Forelimb muscle (tissue), 1 donor: ENCODE measurements around the gene ZC3H12C. TPM values are rescaled to one million over a fixed set of nuclear protein-coding genes. Genes with fewer than 3 reads are reported as not detected.
"Not testable (repeated sequence)": the region's sequence is repeated elsewhere in the genome, so short reads cannot be mapped to it uniquely, and the experiment has no call there.

ENCODE experiments used
- DNase-seq: peaks from one replicate; pipeline ENCODE4 v3.0.0-alpha.2; 2013; ENCODE audit warnings: low read depth
- polyA plus RNA-seq: library from polyadenylated mRNA; unstranded; fragments of 120-200 nt; gene quantifications from one replicate; pipeline ENCODE4 v1.2.1, GENCODE V29; 2013; ENCODE audit not compliant: insufficient read length

Gene ZC3H12C
- polyA plus RNA-seq, 1 donor = 9.0 TPM

DNA sequence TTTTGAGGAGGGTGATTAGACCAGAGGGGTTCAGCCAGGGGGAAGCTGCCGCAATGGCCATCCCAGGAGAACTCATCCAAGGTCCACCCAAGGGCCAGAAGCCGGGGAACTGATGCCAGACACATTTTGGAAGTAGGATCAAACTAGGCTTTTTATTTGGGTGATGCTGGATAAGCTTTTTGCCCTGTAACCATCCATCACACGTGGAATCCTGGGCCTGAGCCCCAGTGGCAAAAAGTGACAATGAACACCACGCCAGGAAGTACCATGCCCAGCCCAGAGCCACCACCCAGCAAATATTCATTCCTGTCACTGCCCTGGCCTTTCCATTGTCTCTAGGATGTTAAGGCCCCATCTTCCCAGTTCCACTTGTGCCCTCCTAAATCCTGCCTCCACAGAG lies 85.9 kb downstream of the ZC3H12C start:
- DNase-seq = no peak

DNA sequence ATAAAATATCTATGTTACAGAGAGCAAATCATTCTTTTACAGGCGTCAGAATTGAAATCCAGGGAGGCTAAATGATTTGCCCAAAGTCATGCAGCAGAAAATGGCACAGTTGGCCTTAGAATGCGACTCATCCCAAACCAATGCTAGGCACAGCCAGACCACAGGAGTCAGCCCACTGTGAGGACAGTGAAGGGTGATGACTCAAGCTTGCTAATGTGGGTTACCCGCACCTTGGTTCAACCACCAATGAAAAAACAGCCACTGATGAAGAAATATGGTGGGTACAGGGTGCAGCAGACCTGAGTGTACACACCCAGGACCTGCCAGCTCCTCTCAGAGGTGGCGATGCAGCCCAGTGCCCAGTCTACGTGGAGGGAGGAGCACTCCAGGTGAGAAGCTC lies 89.7 kb downstream of the ZC3H12C start:
- DNase-seq = no peak

DNA sequence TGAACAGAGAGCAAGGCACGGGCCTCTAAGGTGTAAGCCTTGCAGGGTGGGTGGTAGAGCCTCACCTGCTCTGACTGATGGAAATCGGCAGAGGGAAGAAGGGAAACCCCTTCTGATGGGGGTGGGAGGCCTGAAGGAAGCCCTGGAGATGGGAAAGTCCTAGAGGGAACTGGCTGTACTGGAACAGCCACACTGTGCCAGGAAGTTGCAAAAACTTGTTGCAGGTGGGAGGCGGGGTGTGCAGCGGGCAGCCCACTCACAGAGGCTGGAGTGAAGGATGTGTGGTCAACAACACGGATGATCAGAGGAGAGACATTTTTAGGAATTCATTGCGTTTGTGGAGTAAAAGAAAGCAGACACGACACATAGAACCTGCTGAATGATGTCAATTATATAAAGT lies 91.3 kb downstream of the ZC3H12C start:
- no peak for DNase-seq

DNA sequence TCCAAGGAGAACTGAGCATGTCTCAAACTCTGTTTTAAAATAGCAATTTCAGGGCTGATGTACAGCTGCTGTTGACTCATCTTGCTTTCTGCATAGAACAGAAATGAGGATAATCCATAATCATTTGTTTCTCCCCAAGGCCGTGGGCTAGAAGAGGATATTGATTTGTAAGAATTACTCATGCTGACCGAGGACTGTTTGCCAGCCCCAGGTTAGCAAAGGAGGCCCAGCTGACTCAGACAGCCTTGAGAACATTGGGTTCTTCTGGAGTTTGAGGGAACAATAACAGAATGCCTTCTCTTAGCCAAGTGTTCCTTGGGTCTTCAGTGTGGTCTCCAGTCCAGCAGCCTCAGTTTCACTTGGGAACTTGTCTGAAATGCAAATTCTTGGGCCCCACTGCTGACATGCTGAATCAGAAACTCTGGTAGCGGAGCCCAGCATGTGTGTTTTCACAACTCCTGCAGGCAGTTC lies 92.0 kb downstream of the ZC3H12C start:
- no peak for DNase-seq

DNA sequence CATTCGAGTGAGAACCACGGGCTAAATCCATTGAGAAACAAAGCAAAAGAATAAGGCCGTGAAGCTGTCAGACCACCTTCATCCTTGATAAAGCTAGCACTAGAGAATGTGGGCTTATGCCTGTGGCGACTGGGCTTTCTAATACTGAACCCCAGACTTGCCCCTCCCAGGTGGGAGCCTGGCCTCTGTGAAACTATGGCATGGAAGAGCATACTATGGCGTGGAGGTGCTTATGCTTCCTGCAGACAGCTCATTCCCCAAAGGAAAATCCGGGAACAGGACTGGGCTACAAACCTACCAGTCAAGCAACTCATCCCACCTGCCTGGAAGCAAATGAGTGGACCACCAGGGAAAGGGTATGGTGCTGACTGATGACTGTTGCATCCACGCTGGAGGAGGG lies 92.4 kb downstream of the ZC3H12C start:
- no peak for DNase-seq

DNA sequence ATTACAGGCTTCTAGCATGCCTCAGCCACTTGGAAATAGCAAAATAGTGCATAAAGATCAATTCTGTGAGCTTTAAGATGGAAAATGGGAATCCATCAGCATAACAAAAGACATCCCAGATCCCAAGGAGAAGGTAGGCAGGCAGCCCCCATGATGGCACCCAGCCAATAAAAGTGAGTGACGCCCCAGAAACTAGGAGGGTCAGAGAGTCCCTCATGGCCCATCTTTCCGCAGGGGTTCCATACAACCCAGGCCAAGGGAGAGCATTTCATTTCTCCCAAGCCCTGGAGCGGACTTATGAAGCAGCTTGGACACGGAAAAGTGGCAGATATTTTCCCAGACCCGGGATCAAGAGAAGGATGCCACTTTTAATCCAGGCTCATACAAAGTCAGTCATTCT lies 93.3 kb downstream of the ZC3H12C start:
- no peak for DNase-seq

DNA sequence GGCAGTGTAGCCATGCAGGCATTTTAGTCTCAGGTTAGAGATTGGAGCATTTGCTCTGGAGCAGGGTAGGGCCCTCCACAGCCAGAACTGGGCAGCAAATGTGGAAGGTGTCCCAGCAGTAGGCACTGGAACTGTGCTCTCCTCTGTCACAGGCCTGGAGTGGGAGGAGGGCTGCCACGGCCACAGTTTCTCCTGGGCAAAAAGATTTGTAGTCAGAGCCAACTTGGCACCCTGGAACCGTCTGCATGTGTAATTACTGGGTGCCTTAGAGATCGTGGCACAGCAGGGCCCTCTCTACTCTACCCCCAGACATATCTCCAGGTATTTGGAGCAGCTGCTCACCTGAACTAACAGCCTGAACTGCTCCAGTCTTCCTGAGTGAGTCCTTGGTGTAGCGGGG lies 93.7 kb downstream of the ZC3H12C start:
- no peak for DNase-seq

DNA sequence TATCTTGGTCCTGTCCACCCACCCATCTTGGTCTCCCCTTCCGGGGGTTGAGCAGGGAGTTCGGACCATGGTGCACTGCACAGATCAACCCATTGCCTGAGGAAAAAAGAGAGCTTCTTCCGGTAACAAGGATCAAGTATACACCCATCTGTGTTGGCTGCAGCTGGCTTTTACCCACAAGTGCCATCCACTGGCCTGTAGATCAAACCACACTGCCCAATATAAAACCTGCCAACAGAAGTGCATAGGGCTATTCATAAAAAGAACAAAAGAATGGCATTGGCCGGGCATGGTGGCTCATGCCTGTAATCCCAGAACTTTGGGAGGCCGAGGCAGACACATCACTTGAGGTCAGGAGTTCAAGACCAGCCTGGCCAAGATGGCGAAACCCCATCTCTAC lies 94.5 kb downstream of the ZC3H12C start:
- DNase-seq = no peak

DNA sequence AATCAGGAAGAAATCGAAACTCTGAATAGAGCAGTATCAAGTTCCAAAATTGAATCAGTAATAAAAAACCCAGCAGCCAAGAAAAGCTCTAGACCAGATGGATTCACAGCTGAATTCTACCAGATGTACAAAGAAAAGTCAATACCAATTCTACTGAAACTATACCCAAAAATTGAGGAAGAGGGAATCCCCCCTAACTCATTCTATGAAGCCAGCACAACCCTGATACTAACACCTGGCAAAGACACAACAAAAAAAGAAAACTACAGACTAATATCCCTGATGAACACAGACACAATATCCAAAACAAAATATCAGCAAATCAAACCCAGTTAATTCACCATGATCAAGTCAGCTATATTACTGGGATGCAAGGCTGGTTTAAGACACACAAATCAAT lies 97.7 kb downstream of the ZC3H12C start:
- no peak for DNase-seq

DNA sequence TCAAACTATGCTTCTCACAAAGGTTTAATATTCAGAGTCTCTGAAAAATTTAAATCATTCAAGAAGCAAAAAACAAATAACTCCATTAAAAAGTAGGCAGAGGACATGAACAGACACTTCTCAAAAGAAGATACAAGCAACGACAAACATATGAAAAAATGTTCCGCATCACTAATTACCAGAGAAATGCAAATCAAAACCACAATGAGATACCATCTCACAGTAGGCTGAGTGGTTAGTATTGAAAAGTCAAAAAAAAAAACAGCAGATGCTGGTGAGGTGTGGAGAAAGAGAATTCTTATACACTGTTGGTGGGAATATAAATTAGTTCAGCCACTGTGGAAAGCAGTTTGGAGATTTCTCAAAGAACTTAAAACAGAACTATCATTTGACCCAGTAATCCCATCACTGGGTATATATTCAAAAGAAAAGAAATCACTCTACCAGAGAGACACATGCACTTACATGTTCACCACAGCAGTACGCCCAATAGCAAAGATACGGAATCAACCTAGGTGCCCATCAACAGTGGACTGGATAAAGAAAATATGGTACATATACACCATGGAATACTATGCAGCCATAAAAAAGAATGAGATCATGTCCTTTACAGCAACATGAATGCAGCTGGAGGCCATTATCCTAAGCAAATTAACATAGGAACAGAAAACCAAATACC lies 99.6 kb downstream of the ZC3H12C start:
- not testable (repeated sequence) for DNase-seq

DNA sequence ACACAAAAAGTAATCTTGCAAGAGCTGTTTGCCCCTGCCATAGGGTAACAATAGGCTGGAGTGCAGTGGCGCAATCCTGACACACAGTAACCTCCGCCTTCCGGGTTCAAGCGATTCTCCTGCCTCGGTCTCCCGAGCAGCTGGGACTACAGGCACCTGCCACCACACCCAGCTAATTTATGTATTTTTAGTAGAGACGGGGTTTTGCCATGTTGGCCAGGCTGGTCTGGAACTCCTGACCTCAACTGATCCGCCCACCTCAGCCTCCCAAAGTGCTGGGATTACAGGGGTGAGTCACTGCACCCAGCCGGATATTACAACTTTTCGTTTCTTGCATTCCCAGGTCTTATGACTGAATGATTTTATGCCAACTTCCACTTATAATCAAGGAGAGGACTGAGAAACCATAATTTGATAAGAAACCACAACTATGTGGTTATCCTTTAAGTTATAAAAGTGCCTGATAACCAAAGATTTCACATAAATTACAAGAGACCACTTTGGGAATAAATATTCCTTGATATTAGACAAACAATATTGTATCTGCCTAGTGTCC lies 101.1 kb downstream of the ZC3H12C start:
- not testable (repeated sequence) for DNase-seq

DNA sequence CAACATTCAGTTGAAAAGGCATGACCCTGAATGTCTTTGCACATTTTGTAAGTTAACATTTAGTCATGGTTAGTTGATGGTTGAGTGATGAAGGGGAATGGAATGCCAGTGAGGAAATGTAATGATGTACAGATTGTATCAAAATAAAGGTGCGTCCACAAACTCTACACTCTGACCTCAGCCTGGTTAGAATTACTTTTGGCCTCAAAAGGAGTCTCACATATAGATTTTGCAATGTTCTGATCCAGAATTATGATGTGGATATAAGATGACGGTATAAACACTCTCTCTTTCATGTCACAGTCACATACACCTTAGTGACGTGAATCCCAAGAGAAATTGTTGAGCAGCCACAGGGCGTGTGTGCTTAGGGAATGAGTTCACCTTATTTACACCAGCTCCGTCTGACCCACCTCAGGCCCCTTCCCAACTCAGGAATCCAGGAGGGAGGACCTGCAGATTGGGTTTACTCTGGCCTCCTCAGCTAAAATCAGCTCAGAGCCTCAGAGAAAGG lies 103.1 kb downstream of the ZC3H12C start:
- DNase-seq = no peak

DNA sequence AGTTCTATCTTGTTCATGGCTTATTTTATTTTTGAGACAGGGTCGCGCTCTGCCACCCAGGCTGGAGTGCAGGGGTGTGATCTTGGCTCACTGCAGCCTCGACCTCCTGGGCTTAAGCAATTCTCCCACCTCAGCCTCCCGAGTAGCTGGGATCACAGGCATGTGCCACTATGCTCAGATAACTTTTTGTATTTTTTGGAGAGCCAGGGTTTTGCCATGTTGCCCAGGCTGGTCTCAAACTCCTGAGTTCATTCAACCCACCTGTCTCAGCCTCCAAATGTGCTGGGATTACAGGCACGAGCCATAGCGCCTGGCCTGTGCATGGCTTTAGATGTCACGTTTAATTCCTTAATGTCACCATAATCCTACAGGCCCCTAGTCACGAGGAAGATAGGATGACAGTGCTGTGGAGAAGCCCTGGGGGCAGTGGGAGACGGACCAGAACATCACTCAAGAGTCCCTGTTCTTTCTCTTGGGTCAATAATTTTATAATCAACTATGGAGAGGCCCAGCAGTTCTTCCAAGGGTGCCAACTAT lies 103.8 kb downstream of the ZC3H12C start:
- no peak for DNase-seq

DNA sequence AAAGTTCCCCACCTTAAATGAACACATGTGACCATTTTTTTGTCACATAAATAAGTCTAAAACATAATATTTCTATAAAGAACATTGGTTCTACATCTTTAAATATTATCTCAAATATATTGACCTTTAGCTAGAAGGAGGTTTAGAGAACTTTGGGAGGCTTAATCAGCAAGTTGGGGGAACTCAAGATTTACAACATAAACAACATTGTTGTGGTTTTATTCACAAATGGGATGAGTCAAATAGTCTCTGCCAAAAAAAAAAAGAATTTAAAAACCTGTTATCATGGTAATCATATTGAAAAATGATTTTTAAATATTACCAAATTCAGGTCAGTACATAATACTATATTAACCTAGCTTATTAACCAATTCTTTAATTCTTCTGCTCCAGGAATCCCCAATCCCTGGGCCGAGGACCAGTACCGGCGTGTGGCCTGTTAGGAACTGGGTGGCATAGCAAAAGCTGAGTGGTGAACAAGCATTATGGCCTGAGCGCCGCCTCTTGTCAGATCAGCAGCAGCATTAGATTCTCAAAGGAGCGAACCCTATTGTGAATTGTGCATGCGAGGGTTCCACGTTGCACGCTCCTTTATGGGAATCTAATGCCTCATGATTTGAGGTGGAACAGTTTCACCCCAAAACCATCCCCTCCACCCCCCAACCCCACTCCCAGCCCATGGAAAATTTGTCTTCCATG lies 105.0 kb downstream of the ZC3H12C start:
- DNase-seq = no peak

DNA sequence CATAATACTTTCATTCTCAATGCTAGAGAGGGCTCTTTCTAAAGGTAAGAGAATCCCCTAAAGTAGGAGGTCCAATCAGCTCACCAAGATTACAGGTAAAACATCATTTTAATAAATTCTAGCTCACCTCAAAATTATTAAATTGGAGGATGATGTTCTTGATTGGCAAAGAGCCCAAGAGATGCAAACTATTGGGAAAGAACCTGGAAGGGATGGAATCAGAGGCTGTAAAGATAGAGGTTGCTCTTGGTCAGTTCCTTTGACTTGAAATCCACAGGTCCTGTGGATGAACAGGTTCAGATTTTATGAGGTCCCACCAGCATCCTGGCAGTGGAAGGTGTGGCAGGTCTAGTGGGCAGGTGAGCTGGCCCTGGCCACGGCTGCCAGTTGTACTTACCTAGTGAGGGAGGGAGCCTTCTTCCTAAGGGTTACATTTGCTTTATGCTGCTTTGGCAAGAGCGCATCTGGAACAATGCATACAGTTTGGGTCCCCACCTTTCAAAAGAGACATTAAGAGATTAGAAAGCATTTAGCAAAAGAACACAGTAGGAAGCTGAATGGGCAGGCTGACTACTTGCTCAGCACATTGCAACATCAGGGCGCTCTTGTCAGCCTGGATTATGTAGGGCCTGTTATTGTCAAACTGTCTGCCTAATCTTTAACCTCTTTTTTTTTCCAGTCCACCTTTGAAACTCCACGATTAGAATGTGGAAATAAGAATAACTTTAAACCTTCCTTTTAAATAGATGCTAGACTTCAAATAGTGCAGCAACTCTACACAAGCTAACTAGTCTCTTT lies 106.2 kb downstream of the ZC3H12C start:
- no peak for DNase-seq

DNA sequence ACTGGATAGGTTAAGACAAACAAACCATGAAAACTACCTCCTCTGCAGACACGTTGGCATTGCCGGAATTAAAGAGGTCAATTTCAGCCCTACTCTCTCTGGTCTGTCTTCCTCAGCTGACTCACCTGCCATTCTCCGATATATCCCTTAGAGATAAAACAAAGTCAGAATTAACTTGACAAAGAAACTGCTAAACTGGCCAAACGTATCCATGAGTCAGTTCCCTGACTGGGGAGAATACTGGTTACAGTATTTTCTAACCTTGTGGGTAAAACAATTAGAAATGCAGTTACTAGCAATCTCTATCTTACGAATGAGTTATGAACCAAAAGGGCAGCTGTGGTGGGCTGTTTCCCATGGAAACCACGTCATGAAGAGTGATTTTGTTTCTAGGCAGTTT lies 107.0 kb downstream of the ZC3H12C start:
- no peak for DNase-seq

DNA sequence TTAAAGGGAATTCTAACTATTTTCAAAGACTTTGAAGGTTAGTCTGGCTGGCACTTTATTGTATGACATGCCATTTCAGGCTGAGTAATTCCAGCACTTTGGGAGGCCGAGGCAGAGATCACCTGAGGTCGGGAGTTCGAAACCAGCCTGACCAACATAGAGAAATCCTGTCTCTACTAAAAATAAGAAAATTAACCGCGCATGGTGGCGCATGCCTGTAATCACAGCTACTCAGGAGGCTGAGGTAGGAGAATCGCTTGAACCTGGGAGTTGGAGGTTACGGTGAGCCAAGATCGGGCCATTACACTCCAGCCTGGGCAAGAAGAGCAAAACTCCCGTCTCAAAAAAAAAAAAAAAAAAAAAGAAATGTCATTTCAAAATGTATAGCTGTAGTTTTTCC lies 107.6 kb downstream of the ZC3H12C start:
- no peak for DNase-seq

DNA sequence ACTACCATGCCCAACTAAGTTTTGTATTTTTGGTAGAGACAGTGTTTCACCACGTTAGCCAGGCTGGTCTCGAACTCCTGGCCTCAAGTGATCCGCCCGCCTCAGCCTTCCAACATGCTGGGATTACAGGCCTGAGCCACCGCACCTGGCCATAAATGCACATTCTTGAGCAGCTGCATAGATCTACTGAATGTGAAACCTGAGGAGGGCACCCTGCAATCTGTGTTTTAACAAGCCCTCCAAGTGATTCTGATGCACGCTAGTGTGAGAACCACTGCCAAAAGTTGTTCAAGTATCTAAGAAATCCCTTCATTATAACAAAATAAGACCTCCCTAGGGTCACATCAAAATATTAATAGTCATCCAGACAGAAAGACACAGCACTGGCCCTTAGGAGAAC lies 113.9 kb downstream of the ZC3H12C start:
- peak; percentile 17 for DNase-seq

DNA sequence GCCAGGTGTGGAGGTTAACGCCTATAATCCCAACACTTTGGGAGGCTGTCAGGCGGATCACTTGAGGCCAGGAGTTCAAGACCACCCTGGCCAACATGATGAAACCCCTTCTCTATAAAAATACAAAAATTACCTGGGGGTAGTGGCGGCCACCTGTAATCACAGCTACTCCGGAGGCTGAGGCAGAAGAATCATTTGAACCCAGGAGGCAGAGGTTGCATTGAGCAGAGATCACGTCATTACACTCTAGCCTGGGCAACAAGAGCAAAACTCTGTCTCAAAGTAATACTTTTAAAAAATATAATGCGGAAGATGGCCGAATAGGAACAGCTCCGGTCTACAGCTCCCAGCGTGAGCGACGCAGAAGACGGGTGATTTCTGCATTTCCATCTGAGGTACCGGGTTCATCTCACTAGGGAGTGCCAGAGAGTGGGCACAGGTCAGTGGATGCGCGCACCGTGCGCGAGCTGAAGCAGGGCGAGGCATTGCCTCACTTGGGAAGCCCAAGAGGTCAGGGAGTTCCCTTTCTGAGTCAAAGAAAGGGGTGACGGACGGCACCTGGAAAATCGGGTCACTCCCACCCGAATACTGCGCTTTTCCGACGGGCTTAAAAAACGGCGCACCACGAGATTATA lies 115.6 kb downstream of the ZC3H12C start:
- not testable (repeated sequence) for DNase-seq

DNA sequence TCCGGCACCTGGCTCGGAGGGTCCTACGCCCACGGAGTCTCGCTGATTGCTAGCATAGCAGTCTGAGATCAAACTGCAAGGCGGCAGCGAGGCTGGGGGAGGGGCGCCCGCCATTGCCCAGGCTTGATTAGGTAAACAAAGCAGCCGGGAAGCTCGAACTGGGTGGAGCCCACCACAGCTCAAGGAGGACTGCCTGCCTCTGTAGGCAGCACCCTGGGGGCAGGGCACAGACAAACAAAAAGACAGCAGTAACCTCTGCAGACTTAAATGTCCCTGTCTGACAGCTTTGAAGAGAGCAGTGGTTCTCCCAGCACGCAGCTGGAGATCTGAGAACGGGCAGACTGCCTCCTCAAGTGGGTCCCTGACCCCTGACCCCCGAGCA lies 116.1 kb downstream of the ZC3H12C start:
- DNase-seq = not testable (repeated sequence)

DNA sequence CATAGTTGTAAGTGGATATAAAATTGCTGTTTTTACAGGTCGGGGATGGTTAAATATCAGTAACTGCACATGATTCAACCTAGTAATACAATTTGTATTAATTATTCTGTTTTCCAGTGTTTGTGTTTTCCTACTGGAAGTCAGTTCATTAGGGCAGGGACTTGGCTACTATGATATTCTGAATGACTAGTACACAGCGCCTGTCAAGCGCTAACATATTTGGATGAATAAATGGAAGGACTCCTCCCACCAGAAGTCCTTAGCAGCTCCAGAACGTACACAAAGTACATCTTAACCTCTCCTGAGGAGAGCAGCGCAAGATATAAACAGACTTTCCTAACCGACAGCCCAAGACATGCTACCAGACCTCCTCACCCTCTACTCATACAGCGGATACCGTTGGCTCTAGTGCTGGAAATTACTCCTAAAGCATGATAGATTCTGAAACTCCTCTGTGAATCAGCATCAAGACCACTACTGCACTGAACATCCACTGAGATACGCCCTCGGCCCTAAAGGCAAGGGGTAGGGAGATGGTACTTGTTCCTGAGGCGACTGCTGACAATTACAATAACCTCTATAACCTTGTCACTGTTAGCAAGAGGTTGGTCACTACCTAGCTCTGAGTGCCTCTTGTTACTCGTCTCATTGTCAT lies 124.2 kb downstream of the ZC3H12C start:
- no peak for DNase-seq
